WTC11 (cell line): ENCODE data around the gene NGLY1.

Source experiments
- CTCF ChIP-seq: fragments of 200-600 bp; IDR thresholded peaks from 2 replicates; pipeline ENCODE4 v1.8.0; 2022; ENCODE audit warnings: antibody characterized with exemption
- TF ChIP-seq, protein P1 (sequence below): sonication (generic); formaldehyde crosslinking; conservative IDR thresholded peaks from 2 replicates; pipeline ENCODE4 v1.8.1; 2022; ENCODE audit warnings: mild to moderate bottlenecking, missing genetic modification reagents
- TF ChIP-seq, protein P2 (sequence below): sonication (generic); formaldehyde crosslinking; conservative IDR thresholded peaks from 2 replicates; pipeline ENCODE4 v1.8.1; 2023; ENCODE audit warnings: mild to moderate bottlenecking, low read depth, missing genetic modification reagents, moderate library complexity
- TF ChIP-seq, protein P3 (sequence below): fragments of 250-450 bp; sonication (Bioruptor Pico); IDR thresholded peaks from 2 replicates; pipeline ENCODE4 v1.9.0; 2021; ENCODE audit warnings: moderate library complexity, mild to moderate bottlenecking, inconsistent platforms, borderline replicate concordance

- TF ChIP-seq CTCF: no peak
- TF ChIP-seq, protein P1, sequence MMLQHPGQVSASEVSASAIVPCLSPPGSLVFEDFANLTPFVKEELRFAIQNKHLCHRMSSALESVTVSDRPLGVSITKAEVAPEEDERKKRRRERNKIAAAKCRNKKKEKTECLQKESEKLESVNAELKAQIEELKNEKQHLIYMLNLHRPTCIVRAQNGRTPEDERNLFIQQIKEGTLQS: no peak
- TF ChIP-seq, protein P2, sequence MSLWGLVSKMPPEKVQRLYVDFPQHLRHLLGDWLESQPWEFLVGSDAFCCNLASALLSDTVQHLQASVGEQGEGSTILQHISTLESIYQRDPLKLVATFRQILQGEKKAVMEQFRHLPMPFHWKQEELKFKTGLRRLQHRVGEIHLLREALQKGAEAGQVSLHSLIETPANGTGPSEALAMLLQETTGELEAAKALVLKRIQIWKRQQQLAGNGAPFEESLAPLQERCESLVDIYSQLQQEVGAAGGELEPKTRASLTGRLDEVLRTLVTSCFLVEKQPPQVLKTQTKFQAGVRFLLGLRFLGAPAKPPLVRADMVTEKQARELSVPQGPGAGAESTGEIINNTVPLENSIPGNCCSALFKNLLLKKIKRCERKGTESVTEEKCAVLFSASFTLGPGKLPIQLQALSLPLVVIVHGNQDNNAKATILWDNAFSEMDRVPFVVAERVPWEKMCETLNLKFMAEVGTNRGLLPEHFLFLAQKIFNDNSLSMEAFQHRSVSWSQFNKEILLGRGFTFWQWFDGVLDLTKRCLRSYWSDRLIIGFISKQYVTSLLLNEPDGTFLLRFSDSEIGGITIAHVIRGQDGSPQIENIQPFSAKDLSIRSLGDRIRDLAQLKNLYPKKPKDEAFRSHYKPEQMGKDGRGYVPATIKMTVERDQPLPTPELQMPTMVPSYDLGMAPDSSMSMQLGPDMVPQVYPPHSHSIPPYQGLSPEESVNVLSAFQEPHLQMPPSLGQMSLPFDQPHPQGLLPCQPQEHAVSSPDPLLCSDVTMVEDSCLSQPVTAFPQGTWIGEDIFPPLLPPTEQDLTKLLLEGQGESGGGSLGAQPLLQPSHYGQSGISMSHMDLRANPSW: no peak
- TF ChIP-seq, protein P3, sequence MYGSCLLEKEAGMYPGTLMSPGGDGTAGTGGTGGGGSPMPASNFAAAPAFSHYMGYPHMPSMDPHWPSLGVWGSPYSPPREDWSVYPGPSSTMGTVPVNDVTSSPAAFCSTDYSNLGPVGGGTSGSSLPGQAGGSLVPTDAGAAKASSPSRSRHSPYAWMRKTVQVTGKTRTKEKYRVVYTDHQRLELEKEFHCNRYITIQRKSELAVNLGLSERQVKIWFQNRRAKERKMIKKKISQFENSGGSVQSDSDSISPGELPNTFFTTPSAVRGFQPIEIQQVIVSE (CRISPR knock-in tag): no peak
Measured at GRCh38 chr3:25692341-25692740, 90.9 kb downstream of the NGLY1 start.
